SW 1271 (cell line): ENCODE measurements around the gene WWTR1.

Experiments used
- DNase-seq, 2 experiments: peaks; one replicate each; lab custom pipeline; 2025; lab: John Stamatoyannopoulos, UW

The WWTR1 gene

GRCh38 chr3:149470381-149470780 is 187.4 kb downstream of the WWTR1 start:
- DNase-seq: no peak

GRCh38 chr3:149468504-149469212 is 189.2 kb downstream of the WWTR1 start:
- no peak for DNase-seq
